HS-27A (cell line): ENCODE results near the gene FGF18.

Experiments
- DNase-seq: peaks from one replicate; pipeline ENCODE4 v3.0.0-alpha.2; 2012; ENCODE audit warnings: low read depth, missing footprints

The FGF18 gene

GRCh38 chr5:171442287-171443042, 23.0 kb downstream of the FGF18 start:
- no peak for DNase-seq

DNA sequence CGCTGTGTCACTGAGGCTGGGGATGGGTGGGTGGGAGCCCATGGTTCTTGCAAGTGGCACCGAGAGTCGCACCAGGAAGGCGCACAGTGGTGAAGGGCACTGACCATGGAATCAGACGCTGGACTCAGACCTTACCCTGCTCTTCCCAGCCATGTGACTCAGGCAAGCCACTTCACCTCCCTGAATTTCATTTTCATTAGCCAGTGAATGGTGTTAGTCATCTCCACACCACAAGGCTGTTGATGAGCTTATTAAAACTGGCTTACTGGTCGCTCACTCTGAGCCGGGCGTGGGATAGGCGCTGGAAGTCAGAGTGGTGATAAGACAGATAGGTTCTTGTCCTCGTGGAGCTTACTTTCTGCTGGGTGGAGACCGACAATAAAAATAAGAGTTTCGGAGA, 25.1 kb downstream of the FGF18 start:
- DNase-seq = no peak

DNA sequence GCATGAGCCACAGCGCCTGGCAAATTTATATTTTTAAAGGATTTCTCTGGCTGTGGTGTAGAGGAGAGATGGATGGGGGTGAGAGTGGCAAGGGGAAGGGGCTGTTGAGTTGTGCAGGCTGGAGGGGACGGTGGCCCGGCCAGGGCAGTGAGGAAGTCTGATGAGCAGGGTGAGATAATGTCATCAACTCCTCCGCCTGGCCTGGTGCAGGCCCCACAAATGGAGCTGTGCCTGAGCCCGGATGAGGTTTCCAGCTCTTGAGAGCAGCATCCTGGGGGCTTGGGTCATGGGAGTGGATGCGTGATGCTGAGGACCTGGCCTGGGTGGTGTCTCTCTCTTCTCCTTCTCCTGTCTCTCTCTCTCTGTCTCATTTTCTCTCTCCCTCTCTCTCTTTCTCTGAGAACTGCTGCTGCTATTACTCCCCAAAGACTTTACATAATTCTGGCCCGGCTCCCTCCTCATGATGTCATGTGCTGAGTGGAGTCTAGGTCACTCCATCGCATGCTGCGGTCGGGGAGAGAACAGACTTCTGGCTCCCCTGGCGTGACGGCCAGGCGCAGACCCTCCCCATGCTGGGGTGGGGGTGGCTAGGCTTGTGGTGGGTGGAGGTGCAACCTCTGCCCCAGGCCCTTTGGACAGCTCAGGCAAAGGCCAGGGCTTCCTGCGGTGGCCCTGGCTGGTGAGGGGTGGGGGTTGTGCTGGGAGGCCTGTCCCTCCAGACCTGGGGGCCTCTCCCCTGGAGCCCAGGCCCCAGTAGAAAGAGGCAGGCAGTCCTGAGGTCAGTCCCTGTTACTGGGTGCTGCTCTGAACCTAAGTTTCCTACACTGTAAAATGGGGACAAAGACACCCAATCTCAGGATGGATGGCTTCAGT, 26.4 kb downstream of the FGF18 start:
- no peak for DNase-seq

- DNase-seq = no peak
Observed at GRCh38 chr5:171447226-171447625, 27.8 kb downstream of the FGF18 start.

DNA sequence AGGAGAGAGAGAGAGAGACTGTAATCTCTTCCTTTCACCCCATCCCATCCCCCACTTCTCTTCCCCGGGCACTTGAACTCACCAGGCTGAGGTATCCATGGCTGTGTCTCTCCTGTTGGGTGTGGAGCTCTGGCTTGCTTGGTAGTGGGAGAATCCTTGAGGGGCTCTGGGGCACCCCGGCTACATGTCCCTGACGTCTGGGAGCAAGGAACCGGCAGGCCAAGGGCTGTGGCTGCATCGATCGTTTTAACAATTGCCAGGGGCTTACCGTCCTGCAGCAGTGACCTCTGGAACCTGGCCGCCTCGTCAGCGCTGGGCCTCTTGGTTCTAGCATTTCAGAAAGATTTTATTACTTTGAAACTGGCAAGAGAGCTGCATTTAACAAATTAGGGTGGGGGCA, 30.0 kb downstream of the FGF18 start:
- no peak for DNase-seq

DNA sequence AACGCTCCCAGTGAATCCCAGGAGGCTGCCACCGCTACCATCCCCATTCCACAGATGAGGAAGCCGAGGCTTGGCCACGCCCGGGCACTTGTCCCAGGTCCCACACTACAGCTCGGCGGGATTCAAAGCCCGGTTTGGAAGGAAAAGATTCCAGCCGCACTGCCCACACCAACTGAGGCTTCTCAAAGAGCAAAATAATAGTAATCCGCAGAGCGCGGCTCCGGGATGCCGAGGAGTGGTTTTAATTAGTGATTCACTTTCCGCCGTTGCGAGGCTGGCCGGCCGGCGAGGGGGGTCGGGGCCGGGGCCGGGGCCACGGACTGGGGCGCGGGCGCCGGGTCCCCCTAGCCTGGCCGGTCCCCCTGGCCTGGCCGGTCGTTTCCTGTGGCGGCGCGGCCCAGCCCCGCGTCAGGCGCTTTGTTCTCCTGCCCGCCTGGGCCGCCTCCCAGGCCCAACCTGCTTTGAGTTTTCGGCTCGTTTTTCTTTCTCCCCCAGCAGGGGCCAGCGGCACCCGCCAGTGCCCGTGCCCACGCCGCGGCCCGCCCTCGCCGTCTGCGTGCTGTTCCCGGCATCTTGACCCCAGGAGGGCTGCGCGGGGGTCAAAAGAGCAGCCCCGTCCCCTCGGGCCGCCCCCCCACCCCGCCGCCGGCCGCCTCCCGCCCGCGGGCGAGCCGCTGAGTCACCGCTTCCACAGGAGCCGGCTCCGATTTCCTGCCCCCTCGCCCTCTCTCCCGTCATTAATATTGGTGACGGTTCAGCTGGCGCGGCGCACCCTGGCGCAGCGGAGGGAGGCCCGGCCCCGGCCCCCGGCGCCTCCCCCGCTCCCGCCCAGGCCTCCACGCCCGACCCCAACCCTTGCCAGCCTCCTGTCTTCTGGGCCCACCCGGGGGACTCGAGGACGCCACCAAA, 31.2 kb downstream of the FGF18 start:
- no peak for DNase-seq

- no peak for DNase-seq
Observed at GRCh38 chr5:171451421-171451820, 32.0 kb downstream of the FGF18 start.

DNA sequence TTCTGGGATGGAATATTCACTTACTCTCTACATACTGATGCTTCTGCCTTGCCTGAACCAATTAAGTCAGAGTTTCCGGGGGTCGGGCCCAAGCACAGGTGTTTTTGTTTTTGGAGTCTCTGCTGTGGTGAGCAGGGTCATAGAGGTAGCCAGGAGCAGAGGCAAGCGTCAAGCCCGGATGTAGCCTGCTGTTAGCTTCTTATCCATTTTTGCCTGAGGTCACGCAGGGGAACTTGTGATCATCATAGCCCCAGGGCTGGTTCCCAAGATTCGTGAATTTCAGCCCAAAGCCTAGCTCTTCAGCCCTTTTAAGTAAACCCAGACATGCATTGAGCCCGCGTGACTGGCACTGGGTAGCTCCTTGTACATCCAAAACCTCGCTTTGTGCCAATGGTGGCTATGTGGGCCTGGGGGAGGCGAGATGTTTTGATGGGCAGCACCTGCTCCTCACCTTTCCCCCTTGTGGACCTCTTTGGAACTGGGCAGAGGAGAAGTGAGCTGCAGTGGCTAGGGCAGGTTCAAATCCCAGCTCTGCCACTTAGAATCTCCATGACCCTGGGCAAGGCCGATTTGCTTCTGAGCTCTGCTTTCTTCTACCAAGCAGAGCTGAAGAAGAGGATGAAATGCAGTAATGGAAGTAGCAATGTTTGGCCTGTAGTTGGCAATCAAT, 33.7 kb downstream of the FGF18 start:
- no peak for DNase-seq

DNA sequence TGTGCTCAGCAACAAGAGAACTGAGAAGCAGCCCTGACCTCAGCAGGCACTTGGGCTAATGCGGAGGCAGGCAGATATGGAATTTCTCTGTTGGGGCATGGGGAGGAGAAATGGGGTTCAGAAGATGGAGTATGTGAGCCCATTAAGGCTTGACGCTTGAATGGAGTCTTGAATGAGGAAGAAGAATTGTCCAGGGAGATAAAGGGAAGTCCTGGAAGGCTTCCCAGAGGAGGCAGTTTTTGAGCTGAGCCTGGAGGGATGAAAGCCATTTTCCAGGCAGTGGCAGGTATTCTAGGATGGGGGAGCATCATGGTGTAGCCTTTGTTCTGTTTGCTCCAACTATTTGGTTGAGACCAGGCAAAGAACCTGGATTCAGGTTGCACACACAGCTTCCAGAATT, 34.5 kb downstream of the FGF18 start:
- DNase-seq = no peak

- no peak for DNase-seq
Observed at GRCh38 chr5:171454549-171454948, 35.1 kb downstream of the FGF18 start.

GRCh38 chr5:171455522-171455921, 36.1 kb downstream of the FGF18 start:
- no peak for DNase-seq

GRCh38 chr5:171457208-171457981, 37.9 kb downstream of the FGF18 start:
- no peak for DNase-seq

DNA sequence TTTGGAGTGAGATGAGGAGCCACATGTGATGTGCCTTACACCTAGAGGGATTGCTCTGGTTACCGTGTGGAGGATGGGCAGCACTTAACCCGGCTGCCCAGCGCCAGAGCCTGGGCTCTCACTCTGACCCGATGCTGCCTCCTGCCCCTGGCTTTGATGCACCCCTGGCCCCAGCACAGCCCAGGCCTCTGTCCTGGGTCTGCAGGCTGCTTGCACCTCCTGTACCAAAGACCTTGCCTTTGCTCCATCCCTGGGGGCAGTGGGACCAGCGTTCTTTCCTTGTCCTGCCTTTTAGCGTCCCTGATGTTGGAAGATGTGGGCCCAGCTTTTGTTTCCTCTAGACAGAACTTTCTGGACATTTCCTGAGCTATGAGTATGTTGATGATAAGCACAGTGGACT, 40.4 kb downstream of the FGF18 start:
- no peak for DNase-seq

DNA sequence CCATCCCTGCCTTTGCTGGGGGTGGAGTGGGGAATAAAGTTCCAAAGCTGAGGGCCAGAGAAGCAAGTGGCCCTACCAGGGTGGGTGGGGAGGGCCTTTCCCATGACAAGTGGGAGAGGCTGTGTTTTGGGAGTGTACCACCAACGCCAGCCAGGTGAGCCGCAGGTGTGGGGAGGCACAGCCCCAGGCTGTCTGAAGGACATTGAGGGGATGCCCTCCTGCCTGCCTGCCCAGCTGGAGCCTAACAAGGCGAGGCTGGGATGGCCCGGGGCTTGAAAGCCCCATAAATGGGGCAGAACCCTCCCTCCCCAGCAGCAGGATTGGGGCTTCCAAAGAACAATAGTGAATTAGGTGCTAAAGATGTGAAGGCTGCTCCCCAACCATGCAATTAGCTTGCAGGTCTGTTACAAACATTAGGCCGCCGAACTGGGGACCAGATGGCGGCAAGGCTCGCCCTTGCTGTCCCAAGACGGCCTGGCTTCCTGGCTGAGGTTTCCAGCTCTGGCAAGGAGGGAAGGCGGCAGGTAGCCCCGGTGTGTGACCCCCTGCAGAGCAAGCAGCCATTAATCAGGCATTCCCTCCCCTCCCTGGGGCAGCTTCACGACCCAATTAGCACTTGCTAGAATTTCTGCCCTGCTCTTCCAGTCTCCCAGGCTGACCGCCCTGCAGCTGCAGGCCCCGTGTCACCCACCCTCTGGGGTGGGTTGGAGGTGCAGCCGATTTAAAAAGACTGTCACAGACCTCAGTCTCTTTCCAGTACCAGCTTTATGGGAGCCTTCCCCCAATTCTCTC, 42.9 kb downstream of the FGF18 start:
- no peak for DNase-seq

- no peak for DNase-seq
Observed at GRCh38 chr5:171462928-171463861, 43.7 kb downstream of the FGF18 start.

DNA sequence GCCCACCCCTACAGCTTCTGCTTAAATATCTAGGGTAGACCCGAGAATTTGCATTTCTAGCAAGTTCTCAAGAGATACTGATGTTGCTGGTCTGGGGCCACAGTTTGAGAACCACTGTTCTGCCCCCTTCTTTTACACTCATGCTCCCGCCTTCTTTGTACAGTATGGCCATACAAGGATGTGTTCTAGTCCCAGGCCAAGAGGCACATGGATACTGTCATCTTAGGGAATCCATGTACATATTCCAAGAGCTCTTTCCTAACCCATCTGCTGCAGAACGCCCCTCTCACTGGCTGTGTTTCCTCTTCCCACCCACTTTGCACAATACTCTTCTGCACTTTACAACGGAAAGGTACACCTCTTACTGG, 44.4 kb downstream of the FGF18 start:
- DNase-seq = no peak

DNA sequence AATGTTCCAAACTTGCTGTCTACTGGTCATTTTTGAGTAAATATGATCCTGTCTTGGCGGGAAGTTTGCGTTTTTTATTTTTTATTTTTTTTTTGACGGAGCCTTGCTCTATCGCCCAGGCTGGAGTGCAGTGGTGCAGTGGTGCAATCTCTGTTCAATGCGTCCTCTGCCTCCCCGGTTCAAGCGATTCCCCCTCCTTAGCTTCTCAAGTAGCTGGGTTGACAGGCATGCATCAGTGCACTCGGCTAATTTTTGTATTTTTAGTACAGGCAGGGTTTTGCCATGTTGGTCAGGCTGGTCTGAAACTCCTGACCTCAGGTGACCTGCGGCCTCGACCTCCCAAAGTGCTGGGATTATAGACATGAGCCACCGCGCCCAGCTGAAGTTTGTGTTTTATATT, 45.4 kb downstream of the FGF18 start:
- DNase-seq = no peak

- DNase-seq = no peak
Observed at GRCh38 chr5:171467107-171467506, 47.7 kb downstream of the FGF18 start.

GRCh38 chr5:171469326-171469725, 49.9 kb downstream of the FGF18 start:
- DNase-seq = no peak
